ENCODE data around the gene SLC16A9. TPM values are rescaled to one million over a fixed set of nuclear protein-coding genes. Genes with fewer than 3 reads are reported as not detected.

Gene SLC16A9
- total RNA-seq, 2 experiments from 2014 or later: 0.08 to 0.12 TPM

DNA sequence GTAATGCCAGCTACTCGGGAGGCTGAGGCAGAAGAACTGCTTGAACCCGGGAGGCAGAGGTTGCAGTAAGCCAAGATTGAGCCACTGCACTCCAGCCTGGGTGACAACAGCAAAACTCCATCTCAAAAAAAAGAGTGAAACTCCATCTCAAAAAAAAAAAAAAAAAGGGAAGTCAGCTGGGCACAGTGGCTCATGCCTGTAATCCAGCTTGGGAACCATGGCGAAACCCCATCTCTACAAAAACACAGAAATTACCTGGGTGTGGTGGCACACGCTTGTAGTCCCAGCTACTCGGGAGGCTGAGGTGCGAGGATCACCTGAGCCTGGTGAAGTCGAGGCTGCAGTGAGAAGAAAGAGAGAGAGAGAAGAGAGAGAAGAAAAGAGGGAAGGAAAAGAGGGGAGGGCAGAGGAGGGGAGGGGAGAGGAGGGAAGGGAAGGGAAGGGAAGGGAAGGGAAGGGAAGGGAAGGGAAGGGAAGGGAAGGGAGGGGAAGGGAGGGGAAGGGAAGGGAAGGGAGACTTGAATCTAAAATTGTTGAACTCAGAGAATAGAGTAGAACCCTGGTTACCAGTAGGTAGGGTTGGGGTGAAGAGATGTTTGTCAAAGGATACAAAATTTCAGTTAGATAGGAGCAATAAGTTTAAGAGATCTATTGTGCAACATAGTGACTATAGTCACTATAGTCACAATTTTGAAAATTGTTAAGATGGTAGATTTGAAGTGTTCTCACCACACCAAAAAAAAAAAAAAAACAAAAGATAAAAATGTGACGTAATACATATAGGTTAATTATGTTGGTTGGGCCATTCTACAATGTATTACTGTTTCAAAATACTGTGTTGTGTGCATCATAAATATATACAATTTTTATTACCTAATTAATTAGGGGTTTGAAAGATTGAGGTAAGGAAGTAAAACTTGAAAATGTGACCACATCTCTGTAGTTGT, 2.5 kb downstream of the SLC16A9 start:
- Mint-ChIP-seq H3K9me3 (no peaks in the 10 kb centered on the region), H3K27me3 (peaks cover 42% of the 10 kb centered on the region), H3K36me3 (ENCODE audit: low read depth) (no peaks in the 10 kb centered on the region), H3K4me3 (no peak overlapping the region), H3K4me1 (peaks cover 3% of the 10 kb centered on the region), H3K27ac (no peak overlapping the region)
- ChIA-PET POLR2A (no interaction called here), CTCF (no interaction called here)
- DNase-seq: no peak

DNA sequence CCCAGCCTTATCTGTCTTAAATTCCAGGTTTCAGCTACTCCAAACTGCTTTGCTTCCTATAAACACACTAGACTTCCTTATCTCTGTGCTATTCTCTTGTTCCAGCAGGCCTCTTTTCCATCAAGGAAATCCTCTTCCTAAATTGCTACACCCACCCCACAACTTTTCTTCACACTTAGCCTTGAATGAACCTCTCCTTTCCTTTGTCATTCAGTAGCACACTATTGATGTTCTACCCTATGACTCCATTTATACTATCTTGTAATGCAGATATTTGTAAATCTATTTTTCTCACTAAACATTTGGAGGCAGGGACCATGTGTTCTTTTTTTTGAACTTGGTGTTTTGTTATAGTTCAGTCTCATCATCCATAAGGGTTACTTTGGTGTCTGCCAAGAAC, 3.7 kb downstream of the SLC16A9 start:
- ChIA-PET POLR2A (no interaction called here), CTCF (no interaction called here)
- DNase-seq: no peak
- H3K36me3 Mint-ChIP-seq (ENCODE audit: low read depth): no peaks in the 10 kb centered on the region
- H3K4me3 Mint-ChIP-seq: no peak overlapping the region
- H3K27ac Mint-ChIP-seq: no peak overlapping the region
- no peaks in the 10 kb centered on the region for H3K9me3 Mint-ChIP-seq
- peaks cover 3% of the 10 kb centered on the region for H3K4me1 Mint-ChIP-seq
- H3K27me3 Mint-ChIP-seq: peaks cover 34% of the 10 kb centered on the region

GRCh38 chr10:59704630-59705029, 5.0 kb downstream of the SLC16A9 start:
- Mint-ChIP-seq H3K4me3 (no peak overlapping the region), H3K4me1 (no peaks in the 10 kb centered on the region), H3K36me3 (ENCODE audit: low read depth) (no peaks in the 10 kb centered on the region), H3K27me3 (peaks cover 28% of the 10 kb centered on the region), H3K27ac (no peak overlapping the region), H3K9me3 (no peaks in the 10 kb centered on the region)
- no peak for DNase-seq
- ChIA-PET CTCF (no interaction called here), POLR2A (no interaction called here)

DNA sequence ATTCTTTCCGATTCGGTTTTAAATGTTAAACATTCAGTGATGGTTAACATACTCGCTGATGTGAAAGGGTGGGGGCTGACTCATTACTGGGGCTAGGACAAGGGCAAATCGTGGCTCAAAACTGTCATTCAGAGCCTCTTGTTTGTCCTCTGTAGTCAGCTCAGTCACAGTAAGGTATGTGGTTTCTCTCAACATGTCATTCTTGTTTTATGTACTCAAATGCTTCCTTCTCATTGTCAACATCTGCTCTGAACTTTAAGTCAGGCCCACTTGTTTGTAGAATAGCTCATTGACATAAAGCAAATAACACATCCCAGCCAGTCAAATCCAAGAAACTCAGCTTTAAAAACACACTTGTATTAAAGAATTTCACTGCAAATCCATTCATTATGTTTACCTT, 7.3 kb downstream of the SLC16A9 start:
- H3K27me3 Mint-ChIP-seq: peaks cover 18% of the 10 kb centered on the region
- DNase-seq: no peak
- CTCF ChIA-PET: no interaction called here
- no peaks in the 10 kb centered on the region for H3K9me3 Mint-ChIP-seq
- H3K4me3 Mint-ChIP-seq: no peak overlapping the region
- no peaks in the 10 kb centered on the region for H3K4me1 Mint-ChIP-seq
- H3K36me3 Mint-ChIP-seq (ENCODE audit: low read depth): no peaks in the 10 kb centered on the region
- POLR2A ChIA-PET: no interaction called here
- no peak overlapping the region for H3K27ac Mint-ChIP-seq

- peaks cover 11% of the 10 kb centered on the region for H3K27me3 Mint-ChIP-seq
- DNase-seq: no peak
- no peaks in the 10 kb centered on the region for H3K36me3 Mint-ChIP-seq (ENCODE audit: low read depth)
- ChIA-PET POLR2A (no interaction called here), CTCF (no interaction called here)
- no peak overlapping the region for H3K4me3 Mint-ChIP-seq
- no peaks in the 10 kb centered on the region for H3K9me3 Mint-ChIP-seq
- no peak overlapping the region for H3K27ac Mint-ChIP-seq
- H3K4me1 Mint-ChIP-seq: no peaks in the 10 kb centered on the region
Measured at GRCh38 chr10:59700709-59701108, 8.9 kb downstream of the SLC16A9 start.

DNA sequence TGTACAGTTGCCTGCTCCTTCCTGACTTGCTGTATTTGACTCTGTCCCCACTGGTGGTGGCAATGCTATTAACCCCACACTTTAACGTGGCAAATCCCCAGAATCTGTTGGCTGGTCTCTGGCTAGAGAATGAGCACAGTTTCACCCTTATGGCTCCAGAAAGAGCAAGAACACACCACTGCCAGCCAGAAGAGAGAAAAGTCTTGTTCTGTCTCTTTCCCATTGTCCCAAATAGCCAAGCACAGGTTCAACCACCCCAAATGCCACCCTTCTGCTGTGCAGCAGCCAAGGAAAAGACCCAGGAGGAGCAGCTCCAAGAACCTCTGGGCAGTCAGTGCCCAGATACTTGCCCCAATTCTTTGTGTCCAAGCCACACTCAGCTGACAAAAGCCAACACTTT, 11.3 kb downstream of the SLC16A9 start:
- Mint-ChIP-seq H3K4me1 (no peaks in the 10 kb centered on the region), H3K27me3 (peaks cover 11% of the 10 kb centered on the region)

GRCh38 chr10:59695637-59696036, 14.0 kb downstream of the SLC16A9 start:
- Mint-ChIP-seq H3K4me3 (no peak overlapping the region), H3K27ac (no peak overlapping the region), H3K4me1 (no peaks in the 10 kb centered on the region), H3K9me3 (no peaks in the 10 kb centered on the region), H3K27me3 (peaks cover 15% of the 10 kb centered on the region), H3K36me3 (ENCODE audit: low read depth) (no peaks in the 10 kb centered on the region)
- ChIA-PET CTCF (no interaction called here), POLR2A (no interaction called here)
- DNase-seq: no peak

More for the DNA sequence above, 11.3 kb downstream of the SLC16A9 start:
- H3K9me3 Mint-ChIP-seq: no peaks in the 10 kb centered on the region
- H3K4me3 Mint-ChIP-seq: no peak overlapping the region
- ChIA-PET CTCF (interaction anchor here (0.6 kb wide), 1 partner anchor 280 kb away, joined by 3 read pairs; no protein-coding TSS in a partner anchor), POLR2A (no interaction called here)
- no peak for DNase-seq
- H3K27ac Mint-ChIP-seq: no peak overlapping the region
- H3K36me3 Mint-ChIP-seq (ENCODE audit: low read depth): no peaks in the 10 kb centered on the region

GRCh38 chr10:59694936-59695335, 14.7 kb downstream of the SLC16A9 start:
- POLR2A ChIA-PET: no interaction called here
- peaks cover 15% of the 10 kb centered on the region for H3K27me3 Mint-ChIP-seq
- H3K9me3 Mint-ChIP-seq: no peaks in the 10 kb centered on the region
- no peak for DNase-seq
- H3K4me3 Mint-ChIP-seq: no peak overlapping the region
- H3K4me1 Mint-ChIP-seq: no peaks in the 10 kb centered on the region
- CTCF ChIA-PET: no interaction called here
- no peak overlapping the region for H3K27ac Mint-ChIP-seq
- no peaks in the 10 kb centered on the region for H3K36me3 Mint-ChIP-seq (ENCODE audit: low read depth)

- Mint-ChIP-seq H3K4me1 (no peaks in the 10 kb centered on the region), H3K27ac (no peak overlapping the region), H3K4me3 (no peak overlapping the region), H3K27me3 (peaks cover 13% of the 10 kb centered on the region), H3K36me3 (ENCODE audit: low read depth) (no peaks in the 10 kb centered on the region), H3K9me3 (no peaks in the 10 kb centered on the region)
- DNase-seq: no peak
- ChIA-PET POLR2A (no interaction called here), CTCF (no interaction called here)
Measured at GRCh38 chr10:59692113-59692512, 17.5 kb downstream of the SLC16A9 start.

GRCh38 chr10:59688921-59689351, 20.7 kb downstream of the SLC16A9 start:
- ChIA-PET POLR2A (no interaction called here), CTCF (no interaction called here)
- Mint-ChIP-seq H3K9me3 (no peaks in the 10 kb centered on the region), H3K36me3 (ENCODE audit: low read depth) (no peaks in the 10 kb centered on the region), H3K27me3 (peaks cover 13% of the 10 kb centered on the region), H3K27ac (no peak overlapping the region), H3K4me1 (no peaks in the 10 kb centered on the region), H3K4me3 (no peak overlapping the region)
- DNase-seq: no peak

DNA sequence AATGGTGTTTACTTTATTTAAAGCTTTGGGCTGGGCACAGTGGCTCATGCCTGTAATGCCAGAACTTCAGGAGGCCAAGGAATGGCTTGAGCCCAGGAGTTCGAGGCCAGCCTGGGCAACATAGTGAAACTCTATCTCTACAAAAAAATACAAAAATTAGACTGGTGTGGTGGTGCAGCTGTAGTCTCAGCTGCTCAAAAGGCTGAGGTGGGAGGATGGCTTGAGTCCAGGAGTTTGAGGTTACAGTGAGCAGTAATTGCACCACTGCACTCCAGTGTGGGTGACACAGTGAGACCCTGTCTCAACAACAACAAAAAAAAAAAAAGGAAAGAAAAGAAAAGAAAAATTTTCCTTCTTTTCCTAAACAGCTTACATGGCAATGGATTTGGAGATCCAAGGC, 22.0 kb downstream of the SLC16A9 start:
- Mint-ChIP-seq H3K27ac (no peak overlapping the region), H3K27me3 (peaks cover 10% of the 10 kb centered on the region), H3K9me3 (no peaks in the 10 kb centered on the region), H3K4me1 (no peaks in the 10 kb centered on the region), H3K36me3 (ENCODE audit: low read depth) (no peaks in the 10 kb centered on the region), H3K4me3 (no peak overlapping the region)
- no peak for DNase-seq
- CTCF ChIA-PET: no interaction called here
- POLR2A ChIA-PET: no interaction called here

DNA sequence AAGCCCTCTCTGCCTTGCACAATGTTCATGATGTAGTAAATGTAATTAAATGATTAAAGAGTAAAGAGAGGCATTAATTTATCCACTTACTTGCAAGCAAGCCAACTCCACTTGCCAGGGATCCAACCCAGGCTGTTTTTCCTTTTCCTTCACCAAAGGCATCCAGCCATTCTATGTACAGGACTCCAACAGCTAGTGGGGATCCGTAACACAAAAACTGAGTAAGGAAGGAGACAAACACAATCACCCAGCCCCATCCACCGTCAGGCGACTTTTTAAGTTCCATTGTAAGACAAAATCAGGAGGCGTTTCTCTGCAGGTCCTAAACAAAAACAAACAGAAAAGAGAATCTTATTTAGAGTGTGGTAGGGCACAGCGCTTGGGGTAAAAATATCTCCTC, 25.6 kb downstream of the SLC16A9 start:
- CTCF ChIA-PET: no interaction called here
- H3K36me3 Mint-ChIP-seq (ENCODE audit: low read depth): no peaks in the 10 kb centered on the region
- no peak overlapping the region for H3K4me3 Mint-ChIP-seq
- H3K27me3 Mint-ChIP-seq: peaks cover 4% of the 10 kb centered on the region
- no peaks in the 10 kb centered on the region for H3K9me3 Mint-ChIP-seq
- POLR2A ChIA-PET: no interaction called here
- peaks cover 3% of the 10 kb centered on the region for H3K4me1 Mint-ChIP-seq
- no peak overlapping the region for H3K27ac Mint-ChIP-seq
- no peak for DNase-seq

GRCh38 chr10:59682986-59683937, 26.4 kb downstream of the SLC16A9 start:
- Mint-ChIP-seq H3K9me3 (no peaks in the 10 kb centered on the region), H3K4me1 (peaks cover 6% of the 10 kb centered on the region), H3K27ac (no peak overlapping the region), H3K36me3 (ENCODE audit: low read depth) (no peaks in the 10 kb centered on the region), H3K4me3 (no peak overlapping the region), H3K27me3 (no peaks in the 10 kb centered on the region)
- CTCF ChIA-PET: no interaction called here
- POLR2A ChIA-PET: no interaction called here
- no peak for DNase-seq

Measured in activated CD4-positive, alpha-beta T cell treated with anti-CD3 and anti-CD28 coated beads, Interleukin-2, amount 10 ng/mL, durations not matched to agents 7 days and 5 days (primary cell).